GM19023 (cell line): Measurements from ENCODE around the gene TMEM63C.
A peak's percentile ranks its signal among the peaks of the same experiment; 100 is the strongest.

Experiments
- ATAC-seq: cut with Tn5 transposase; IDR thresholded peaks from one replicate; pipeline ENCODE4 v1.9.1; 2021; ENCODE audit warnings: mild to moderate bottlenecking, moderate library complexity; ENCODE audit not compliant: unreplicated experiment

Gene TMEM63C

DNA sequence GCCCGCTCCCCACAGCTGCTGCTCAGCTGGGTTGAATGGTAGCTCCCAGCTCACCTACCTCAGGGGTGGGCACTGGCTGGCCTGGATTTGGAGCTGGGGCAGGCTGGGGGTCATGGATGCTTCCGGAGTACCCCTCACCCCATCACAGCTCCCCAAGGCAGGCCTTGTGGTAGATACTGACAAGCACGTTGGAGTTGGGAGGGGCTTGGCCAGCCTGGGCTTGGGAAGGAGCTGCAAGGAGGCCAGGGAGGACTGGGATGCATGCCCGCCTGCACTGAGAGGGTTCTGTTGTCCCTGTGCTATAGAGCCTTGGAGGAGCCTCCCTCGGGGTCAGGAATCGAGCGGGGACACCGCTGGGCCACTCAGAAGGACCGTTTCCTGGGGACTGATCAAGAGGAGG lies 14.2 kb downstream of the TMEM63C start:
- ATAC-seq, result no peak

DNA sequence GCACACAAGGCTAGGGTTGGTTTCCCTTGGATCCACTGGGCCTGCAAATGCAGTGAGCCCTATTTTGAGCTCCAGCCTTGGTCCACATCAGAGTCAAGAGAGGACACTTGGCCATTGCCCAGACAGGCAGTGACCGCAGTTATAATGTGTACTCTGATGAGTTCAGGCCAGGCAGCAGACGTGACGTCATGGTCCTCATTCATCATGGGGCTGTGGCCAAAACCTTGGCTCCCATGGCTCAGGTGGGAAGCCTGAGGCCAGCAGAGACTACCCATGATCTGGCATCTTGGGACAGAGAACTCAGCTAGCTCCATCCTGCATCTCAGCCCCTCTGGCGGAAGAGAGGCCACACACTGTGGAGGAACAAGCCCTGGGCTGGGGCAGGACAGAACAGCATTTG lies 16.4 kb downstream of the TMEM63C start:
- ATAC-seq, result no peak

DNA sequence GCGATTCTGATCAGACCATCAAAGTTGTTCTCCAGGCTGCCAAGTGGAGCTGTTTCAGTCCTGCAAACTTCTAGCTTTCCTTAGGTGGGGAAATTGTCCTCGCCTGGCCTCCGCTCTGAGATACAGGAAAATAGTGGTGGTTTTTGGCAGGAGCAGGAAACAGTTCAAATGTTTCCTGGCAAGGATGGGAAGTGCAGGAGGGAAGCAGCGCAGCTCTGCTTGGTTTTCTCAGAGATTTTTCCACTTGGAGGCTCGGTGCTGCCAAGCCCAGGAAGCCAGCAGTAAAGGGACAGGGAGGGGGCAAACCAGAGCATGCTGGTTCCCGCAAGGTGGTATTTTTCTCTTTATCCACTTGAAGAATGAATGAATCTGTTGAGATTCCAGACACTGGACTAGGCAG lies 17.0 kb downstream of the TMEM63C start:
- ATAC-seq, result no peak

DNA sequence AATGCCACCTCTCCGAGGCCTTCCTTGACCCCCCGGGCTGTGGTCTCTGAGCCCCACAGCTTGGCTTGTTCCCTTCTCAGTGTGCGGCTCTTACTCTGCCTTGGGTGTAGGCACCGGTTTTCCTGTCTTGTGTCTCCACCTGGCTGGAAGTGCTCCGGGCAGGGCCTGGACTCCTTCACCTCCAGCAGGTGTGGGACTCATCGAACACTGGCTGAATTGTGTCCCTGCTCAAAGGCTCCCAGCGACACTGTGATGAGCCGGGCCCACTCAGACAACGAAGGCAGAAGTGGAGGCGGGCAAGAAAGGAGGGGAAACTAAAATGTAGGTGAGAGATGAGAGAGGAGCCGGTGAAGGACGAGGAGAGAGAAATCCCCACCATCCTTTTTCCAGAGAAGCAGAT lies 18.0 kb downstream of the TMEM63C start:
- ATAC-seq, result no peak

DNA sequence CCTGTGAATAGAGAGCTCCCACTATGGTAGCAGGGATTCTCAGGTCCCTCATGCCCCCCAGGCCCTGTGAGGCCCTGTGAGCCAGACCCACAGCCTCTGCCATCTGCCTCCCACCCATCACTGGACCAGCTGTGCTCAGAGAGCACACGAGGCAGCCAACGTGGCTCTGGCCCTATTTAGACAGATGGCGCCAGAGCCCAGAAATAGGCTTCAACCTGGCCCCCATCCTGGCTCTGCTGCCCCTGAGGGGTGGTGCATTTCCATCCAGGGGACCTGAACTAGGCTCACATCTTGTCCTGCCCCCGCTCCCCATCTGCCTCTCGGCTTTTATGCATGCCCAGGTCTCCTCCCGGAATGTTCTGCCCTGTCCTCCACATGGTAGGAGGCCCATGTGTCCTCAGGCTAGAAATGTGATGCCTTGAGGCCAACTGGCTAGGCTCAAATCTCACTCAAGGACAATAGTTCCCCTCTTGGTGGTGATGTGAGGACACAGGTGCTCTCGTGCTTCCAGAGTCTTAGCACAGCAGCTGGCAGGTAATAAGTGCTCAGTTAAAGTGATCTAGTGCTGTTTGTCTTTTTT lies 18.9 kb downstream of the TMEM63C start:
- ATAC-seq, result no peak

DNA sequence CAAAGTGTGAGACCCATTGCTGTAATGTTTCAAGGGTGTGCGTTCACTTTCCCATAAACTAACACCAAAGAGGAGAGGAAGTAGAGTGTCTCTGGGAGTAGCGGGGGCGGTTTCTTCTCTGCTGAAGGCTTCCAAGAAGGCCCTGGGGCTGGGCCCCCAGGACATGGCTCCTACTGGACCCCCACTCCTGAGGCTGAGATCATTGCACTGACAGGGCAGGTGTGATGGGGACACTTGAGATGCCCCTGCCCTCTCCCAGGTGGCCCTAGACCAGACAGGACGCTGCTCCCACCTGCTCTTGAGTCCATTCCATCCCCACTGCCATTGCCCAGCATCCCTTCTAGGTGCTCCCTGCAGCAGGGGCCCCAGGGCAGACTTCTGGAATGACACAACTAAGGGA lies 20.1 kb downstream of the TMEM63C start:
- no peak for ATAC-seq

DNA sequence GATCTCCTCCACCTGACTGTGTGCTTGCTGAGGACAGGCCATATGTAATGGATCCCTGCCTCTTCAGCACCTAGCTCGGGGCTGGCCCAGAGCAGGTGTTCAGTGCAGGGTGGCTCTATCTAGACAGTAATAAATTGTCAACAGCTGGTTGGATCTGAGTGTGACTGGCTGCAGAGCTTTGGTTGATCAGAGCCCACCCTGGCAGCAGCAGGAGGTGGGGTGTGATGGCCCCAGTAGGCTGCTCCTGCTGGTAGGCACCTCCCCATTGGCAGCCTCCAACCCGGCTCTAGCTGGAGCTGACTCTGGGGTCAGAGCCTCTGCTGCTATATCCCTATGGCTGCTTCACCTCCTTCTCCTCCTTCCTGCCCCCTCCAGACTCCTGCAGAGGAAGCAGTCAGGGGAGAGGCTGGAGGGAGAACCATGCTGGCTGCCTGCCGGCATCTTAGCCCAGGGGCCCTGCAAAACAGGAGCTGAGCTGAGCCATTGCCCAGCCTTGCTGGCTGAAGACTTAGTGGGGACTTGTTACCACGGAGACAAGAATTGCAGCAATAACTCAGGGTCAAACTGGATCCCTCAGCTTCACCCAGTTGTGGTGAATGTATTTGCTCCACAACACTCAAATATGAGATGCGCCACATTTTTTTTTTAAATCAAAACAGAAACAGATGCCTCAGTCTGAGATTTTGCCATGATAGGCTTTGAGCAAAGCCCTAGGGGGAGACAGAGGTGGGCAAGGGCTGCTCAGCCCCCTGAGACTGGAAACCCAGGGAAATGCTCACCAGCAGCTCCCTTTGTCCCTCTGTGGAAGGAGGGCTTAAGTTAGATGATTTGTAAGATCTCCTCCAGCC lies 22.2 kb downstream of the TMEM63C start:
- no peak for ATAC-seq

DNA sequence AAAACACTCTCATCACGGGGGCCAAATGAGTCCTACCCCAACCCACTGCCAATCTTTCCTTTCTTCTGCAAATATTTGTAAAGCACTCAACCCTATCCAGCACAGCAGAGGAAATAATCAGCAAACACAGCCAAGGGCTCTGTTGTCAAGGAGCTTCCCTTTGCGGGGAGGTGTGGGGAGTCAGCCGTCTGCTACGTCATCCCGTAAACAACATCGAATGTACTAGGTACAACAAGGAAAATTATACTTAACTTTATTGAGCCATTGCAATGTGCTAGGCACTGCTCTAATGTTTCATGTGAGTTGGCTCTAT lies 22.8 kb downstream of the TMEM63C start:
- ATAC-seq, result no peak

DNA sequence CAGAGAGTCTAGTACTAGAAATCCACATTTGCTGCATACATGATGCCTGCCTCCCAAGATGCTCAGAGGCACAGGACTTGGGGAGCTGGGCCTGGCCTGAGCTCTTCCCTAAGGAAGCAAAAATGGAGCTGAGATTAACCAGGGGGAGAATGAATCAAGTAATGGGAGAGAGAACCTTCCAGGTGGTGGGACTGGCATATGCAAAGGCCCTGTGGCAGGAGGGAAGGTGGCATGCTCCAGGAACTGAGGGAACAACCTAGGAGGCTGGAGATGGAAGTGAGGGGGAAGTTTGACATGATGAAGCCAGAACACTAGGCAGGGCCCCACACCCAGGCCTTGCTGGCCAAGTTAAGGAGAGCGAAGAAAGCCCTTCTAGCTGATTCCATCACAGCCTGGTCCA lies 23.3 kb downstream of the TMEM63C start:
- no peak for ATAC-seq

DNA sequence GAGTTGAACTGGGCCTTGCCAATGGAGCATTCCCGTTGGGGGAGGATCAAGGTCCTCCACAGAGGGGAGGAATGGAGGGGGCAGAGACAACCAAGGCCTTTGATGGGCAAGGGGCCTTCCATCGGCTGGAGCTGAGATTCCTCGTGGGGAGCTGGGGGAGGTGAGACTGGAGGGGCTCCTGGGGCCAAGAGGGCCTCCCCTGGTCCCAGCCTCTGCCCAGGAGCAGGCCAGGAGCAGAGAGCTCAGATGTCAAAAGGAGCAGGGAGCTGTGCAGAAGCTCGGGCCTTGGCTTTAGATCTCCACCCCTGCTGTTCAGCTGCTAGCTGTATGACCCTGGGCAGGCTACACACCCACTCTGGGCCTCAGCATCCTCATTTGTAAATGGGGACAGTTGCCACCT lies 24.0 kb downstream of the TMEM63C start:
- ATAC-seq, result no peak

DNA sequence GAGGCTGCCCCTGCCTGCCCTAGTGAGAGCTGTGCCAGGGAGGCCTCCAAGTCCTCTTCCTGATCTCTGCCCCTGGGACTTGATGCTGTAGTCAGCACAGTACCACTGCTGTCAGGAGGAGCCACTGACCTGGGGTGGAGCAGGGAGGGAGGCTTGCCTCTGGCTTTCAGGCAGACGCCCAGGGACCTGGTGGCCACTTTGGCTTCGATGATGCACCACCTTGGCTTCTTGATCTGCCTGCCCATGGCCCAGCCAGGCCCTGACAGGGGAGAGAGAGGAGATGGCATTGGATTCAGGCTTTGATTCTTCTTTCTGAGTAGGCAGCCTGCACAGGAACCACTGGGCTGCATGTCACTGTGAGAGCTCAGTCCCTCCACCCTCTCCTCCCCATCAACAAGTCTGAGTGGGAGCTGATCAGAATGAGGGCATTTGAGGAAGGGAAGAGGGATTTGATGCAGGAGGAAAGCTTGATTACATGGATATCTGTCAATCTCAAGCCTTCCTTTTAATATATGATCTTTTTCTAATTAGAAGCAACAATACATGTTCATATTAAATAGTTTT lies 24.7 kb downstream of the TMEM63C start:
- no peak for ATAC-seq

DNA sequence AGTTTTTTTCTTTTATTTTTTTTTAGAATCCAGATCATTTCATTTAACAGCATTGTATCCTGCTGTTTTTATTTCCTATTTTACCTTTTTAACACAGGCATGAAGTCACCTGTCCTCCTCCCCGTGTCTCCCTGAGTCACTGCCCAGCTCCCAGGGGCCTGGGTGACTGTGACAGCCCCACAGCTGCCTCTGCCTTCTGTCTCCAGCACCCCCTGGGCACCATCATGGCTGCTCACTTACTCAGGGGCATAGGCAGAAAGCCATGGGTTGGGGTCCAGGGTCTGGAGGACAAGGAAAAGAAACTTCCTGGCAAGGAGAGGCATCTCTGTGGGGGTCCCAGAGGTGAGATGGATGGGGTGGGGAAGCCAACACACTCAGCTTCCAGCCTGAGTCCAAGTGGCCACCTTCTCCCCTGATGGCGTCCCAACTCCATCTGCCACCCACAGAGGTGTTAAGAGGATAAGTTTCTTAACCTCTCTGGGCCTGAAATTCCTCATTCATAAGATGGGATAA lies 25.3 kb downstream of the TMEM63C start:
- ATAC-seq, result no peak

DNA sequence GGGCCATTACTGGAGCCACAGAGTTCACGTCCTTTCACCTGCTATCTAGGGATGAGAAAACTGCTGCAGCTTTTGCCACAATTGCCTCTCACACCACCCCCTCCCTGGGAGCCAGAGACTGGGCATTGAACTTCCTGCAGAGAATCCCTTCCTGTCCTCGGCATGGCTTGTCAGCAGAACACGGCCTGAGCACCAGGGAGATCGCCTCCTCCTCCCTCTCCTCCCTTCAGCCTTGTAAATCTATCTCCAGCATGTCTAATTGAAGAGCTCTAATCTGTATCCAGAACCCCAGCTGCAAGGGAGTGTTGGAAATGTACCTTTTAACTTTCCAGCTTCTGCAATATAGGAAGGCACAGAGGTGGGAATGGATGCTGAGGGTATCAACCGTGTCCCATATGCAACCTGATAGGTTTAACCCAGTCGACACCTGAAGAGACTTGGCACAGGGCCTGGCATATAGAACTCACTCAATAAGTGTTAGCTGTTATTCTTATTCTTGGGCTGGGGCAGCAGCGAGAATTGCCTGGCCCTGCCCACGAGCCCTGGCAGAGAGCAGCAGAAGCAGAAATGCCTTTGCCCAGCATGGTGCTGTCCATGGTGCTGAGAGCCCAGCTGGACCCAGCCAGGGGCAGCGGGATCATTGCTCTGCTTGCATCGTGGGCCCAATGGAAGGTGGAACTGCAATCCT lies 26.8 kb downstream of the TMEM63C start:
- ATAC-seq, result no peak

DNA sequence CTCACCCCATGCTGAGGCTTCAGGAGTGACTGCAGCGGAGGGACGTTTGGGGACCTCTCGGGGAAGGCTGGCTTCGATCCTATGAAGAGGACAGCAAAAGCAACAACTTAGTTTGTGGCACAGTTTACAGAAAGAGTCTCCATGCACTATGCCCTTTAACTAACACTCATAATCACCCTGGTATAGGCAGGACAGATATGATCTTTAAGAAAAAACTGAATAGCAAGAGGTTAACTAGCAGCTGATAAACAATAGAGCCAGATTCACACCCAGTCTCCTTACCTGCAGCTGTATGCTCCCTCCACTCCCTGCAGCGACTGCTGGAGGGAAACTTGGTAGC lies 27.4 kb downstream of the TMEM63C start:
- no peak for ATAC-seq

DNA sequence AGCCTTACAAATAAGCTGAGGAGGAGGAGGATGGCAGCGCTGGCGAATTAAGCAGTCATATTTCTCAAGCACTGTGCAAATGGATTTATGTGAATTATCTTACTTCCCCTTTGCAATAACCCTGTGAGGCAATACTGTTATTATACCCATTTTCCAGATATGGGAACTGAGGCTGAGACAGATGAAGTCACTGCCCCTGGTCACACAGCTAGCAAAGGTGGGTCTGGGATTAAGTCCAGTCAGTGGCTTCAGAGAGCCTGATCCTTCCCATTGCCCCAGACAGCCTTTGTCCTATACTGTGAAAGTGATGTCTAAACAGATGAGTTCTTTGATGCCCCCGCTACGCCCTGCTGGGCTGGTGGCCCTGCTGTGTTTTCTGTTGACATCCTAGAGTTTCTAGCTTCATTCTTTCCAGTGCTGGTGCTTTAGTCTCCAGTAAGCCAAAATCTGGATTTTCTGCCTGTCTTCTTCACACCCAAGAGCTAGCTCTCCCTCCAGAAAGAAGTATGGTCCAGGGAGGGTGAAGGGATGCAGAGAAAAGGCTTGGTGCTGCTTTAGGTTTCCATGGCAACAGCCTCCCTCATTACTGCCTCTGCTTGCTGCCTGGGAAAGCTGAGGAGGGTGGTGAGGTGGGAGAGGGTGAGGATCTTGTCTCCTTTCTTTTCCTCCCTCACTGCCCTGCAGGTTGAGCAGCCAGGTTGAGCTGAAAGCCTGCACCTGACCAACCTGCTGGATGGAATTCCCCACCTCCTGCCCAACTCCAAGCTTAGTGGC lies 30.7 kb downstream of the TMEM63C start:
- no peak for ATAC-seq

DNA sequence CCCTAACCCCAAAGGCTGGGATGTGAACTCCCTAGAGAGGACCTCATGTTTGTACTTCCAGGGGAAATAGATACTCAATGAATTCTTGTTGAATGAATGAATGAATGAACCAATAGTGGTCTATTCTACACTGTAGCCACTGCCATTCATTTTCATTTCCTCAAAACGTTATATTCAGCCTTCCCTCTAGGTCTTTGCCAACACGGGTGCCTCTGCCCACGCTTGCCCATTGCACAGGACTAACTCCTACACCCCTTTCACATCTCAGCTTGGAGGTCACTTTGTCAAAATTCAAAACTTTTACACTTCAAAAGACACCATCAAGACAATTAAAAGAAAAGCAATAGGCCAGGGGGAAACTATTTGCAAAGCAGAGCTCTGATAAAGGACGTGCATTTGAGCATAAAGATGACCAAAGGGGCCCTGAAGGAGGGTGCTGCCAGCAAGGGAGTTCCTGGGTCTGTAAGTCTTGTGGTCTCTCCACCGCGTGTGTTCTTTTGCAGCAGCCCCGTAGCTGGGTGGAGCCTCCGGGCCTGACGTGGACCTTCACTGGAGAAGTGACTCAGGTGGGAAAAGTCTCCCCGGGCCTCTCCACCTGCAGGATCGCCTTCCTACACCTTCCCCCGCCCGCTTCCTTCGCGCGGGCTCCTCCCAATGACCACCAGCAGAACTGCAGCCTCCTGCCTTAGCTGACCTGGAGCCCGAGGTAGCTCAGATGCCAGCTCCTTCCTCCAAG lies 31.5 kb downstream of the TMEM63C start:
- peak; percentile 67 for ATAC-seq

DNA sequence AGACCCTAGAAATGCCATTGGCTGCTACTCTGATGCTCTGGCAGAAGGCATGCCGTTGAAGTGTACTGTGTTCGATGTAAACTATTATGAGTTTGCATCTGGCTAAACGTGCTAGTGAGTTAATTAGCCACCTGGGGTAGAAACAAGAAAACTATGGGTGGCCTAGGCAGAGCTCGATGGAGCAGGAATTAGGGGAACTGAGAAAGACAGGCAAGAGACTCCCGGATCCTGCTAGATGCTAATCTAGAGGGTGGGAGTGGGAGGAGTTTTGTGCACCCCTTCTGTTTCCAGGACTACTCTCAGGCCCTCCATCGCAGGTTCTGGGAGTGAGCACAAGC lies 32.0 kb downstream of the TMEM63C start:
- no peak for ATAC-seq

DNA sequence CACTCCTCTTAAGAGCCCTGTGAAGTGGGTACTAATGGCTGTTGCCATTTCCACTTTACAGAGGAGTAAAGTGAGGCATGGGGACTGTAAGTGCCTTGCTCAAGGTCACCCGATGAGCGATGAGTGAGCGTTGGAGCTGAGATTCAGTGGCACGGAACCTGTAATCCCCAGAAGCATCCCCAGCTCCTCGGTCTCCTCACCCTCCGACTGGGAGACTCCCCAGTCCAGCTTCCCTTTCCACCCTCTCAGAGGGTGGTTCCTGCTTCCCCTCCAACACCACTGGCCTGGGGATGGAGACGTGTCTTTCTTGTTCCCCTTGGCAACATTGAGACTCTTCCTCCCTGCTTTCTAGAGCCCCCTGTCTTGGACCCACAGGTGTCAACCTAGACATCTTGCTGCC lies 32.6 kb downstream of the TMEM63C start:
- ATAC-seq, result no peak

DNA sequence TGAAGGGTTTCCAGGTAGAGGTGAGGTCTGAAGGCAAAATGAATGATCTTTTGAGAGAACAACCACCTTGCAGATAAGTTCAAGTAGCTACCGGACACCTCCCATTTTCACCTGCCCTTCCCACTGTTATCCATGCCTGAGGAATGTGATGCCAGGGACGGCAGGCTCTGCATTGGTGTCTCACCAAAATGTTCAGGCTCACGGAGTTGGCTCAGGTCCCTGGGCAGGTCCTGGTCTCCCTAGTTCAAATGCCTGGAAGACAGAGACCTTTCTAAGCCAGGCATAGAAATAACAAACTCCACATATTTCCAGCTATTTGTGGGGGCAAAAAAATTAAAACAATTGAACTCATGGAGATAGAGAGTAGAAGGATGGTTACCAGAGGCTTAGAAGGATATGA lies 36.0 kb downstream of the TMEM63C start:
- no peak for ATAC-seq

DNA sequence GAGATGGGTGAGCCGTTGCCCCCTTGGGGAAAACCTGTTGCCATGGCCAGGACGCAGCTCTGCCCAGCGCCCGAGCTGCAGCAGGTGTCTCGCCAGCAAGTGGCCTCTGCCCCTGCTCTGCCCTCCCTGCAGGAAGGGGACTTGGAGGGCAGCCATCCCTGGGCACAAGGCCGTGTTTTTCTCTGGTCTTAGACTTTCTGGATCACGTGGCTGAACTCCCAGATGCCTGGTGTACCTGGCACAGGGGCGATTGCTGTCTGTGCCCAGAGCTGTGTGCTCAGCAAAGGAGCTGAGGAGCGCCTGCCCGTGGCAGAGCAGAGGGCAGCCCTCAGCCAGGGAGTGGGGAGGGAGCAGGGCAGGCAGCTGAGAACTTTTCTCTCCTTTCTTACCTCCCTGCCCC lies 38.0 kb downstream of the TMEM63C start:
- no peak for ATAC-seq
